Measurements from ENCODE around the gene NCAPD2.

DNA sequence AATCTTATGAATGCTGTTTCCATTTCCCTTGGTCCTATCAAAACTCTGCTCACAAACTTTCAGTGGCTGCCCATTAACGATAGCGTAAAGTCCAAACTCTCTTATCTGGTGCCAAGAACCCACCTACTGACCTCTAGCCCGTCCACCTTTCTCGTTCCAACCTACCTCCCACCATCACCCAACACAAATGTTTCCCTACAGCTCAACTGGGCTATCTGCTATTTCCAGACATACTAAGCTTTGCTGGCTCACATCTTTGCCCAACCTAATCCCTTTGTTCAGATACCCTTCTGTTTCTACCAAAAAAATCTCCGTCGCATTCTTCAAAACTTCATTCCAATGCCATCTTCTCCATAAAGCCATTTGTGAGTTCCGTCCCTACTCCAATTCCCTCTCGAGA, 81.7 kb downstream of the NCAPD2 start:
- TF ChIP-seq, protein P1, sequence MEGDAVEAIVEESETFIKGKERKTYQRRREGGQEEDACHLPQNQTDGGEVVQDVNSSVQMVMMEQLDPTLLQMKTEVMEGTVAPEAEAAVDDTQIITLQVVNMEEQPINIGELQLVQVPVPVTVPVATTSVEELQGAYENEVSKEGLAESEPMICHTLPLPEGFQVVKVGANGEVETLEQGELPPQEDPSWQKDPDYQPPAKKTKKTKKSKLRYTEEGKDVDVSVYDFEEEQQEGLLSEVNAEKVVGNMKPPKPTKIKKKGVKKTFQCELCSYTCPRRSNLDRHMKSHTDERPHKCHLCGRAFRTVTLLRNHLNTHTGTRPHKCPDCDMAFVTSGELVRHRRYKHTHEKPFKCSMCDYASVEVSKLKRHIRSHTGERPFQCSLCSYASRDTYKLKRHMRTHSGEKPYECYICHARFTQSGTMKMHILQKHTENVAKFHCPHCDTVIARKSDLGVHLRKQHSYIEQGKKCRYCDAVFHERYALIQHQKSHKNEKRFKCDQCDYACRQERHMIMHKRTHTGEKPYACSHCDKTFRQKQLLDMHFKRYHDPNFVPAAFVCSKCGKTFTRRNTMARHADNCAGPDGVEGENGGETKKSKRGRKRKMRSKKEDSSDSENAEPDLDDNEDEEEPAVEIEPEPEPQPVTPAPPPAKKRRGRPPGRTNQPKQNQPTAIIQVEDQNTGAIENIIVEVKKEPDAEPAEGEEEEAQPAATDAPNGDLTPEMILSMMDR (IDR thresholded peaks at IDR 0.05): no peak
- no peak for TF ChIP-seq EZH2 (IDR thresholded peaks at IDR 0.05)

Data from neural progenitor cell (in vitro differentiated cells).